PC-9 (cell line): Measurements from ENCODE around the gene CPD. TPM values are rescaled to one million over a fixed set of nuclear protein-coding genes. Genes with fewer than 3 reads are reported as not detected.

Experiments
- BruUV-seq: library from RNA; stranded (reverse); fragments of 400-500 nt; replicated peaks from 2 replicates; lab custom pipeline; 2021; lab: Mats Ljungman, UMichigan
- CTCF ChIA-PET: fragments of 300-600 bp; sonication (Branson Sonifier 250); formaldehyde crosslinking; loops from one replicate; lab custom pipeline; 2022; ENCODE audit warnings: antibody characterized with exemption; lab: Charles Lee
- POLR2A ChIA-PET: fragments of 300-600 bp; sonication (Branson Sonifier 250); formaldehyde crosslinking; loops from one replicate; lab custom pipeline; 2022; ENCODE audit warnings: antibody characterized with exemption; ENCODE audit not compliant: unreplicated experiment; lab: Charles Lee
- DNase-seq, 2 experiments: peaks; one replicate each; pipeline versions ENCODE4 v3.0.0 to v3.0.0-alpha.2; 2015 to 2022; ENCODE audit warnings: mixed read lengths in 1 of 2
- H2AFZ ChIP-seq: fragments of 200-600 bp; sonication (generic); 2 replicates; pipeline ENCODE4 v1.8.1; 2017; ENCODE audit warnings: antibody characterized with exemption
- H3F3A ChIP-seq: fragments of 200-600 bp; sonication (generic); 2 replicates; pipeline ENCODE4 v1.8.1; 2017; ENCODE audit warnings: antibody characterized with exemption, mild to moderate bottlenecking, low read depth; ENCODE audit not compliant: insufficient read depth
- H3K27ac ChIP-seq: fragments of 200-600 bp; sonication (generic); 2 replicates; pipeline ENCODE4 v1.6.1; 2016; ENCODE audit warnings: mixed run types
- H3K27me3 ChIP-seq: fragments of 200-600 bp; sonication (generic); 2 replicates; pipeline ENCODE4 v1.6.1; 2016; ENCODE audit warnings: low read depth, mixed run types; ENCODE audit not compliant: insufficient read depth
- H3K36me3 ChIP-seq: fragments of 200-600 bp; sonication (generic); 2 replicates; pipeline ENCODE4 v1.6.1; 2016; ENCODE audit warnings: low read depth, mixed run types
- H3K4me1 ChIP-seq: fragments of 200-600 bp; sonication (generic); replicated peaks from 2 replicates; pipeline ENCODE4 v1.6.1; 2016; ENCODE audit warnings: mixed run types; ENCODE audit not compliant: insufficient read depth
- H3K4me2 ChIP-seq: fragments of 200-600 bp; sonication (generic); 2 replicates; pipeline ENCODE4 v1.6.1; 2017; ENCODE audit warnings: mixed run types
- H3K4me3 ChIP-seq: fragments of 200-600 bp; sonication (generic); 2 replicates; pipeline ENCODE4 v1.6.1; 2016; ENCODE audit warnings: mixed run types
- H3K79me2 ChIP-seq: fragments of 200-600 bp; sonication (generic); 2 replicates; pipeline ENCODE4 v1.6.1; 2017; ENCODE audit warnings: low read depth, mixed run types
- H3K9me2 ChIP-seq: fragments of 200-600 bp; sonication (generic); 2 replicates; pipeline ENCODE4 v1.8.1; 2017; ENCODE audit warnings: mild to moderate bottlenecking; ENCODE audit not compliant: insufficient read depth
- H3K9me3 ChIP-seq: fragments of 200-600 bp; sonication (generic); 2 replicates; pipeline ENCODE4 v1.8.1; 2016; ENCODE audit warnings: low read depth; ENCODE audit not compliant: insufficient read depth
- H4K20me1 ChIP-seq: fragments of 200-600 bp; sonication (generic); 2 replicates; pipeline ENCODE4 v1.8.1; 2017; ENCODE audit not compliant: insufficient read depth
- EZH2 ChIP-seq: fragments of 200-600 bp; sonication (generic); IDR thresholded peaks from 2 replicates; pipeline ENCODE4 v1.8.0; 2017; ENCODE audit warnings: antibody characterized with exemption, low read depth
- intact Hi-C: fragments of 100-400 bp; cut with micrococcal nuclease; formaldehyde crosslinking; loops from one replicate; pipeline ENCODE4 v1.10.0; 2022; ENCODE audit not compliant: unreplicated experiment
- total RNA-seq: library from RNA; stranded (reverse); gene quantifications from 2 replicates; pipeline ENCODE4 v1.2.3, GENCODE V29; 2021
- TF ChIP-seq, protein P1 (sequence below): fragments of 200-600 bp; sonication (generic); conservative IDR thresholded peaks from 2 replicates; pipeline ENCODE4 v1.6.1; 2017; ENCODE audit warnings: mixed run types, antibody characterized with exemption, mild to moderate bottlenecking, moderate library complexity

CPD gene
- total RNA-seq, 1 experiment from 2014 or later: 55.0 TPM

DNA sequence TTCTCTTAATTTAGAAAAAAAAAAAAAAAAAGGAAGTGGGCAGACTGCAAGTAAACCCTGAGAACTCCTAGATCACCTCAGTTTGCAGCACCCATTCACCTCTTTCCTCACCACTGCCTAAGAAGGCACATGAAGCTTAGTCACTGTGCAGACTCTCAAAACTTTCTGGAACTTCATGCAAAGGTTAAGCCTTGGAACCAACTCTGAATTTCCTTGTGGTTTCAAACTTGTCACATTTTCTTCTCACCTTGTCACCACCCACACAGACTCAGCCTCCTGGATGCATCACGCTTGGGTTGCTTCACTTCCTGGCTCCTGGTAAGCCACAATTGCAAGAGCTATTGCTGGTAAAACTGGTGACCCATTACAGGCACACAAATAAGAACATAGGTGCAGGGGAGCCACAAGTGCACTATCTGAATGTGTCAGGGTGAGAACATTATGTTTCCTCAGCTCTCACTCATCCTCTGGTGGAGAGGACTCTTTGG is 15.0 kb upstream of the CPD start:
- TF ChIP-seq EZH2: no peak
- TF ChIP-seq, protein P1, sequence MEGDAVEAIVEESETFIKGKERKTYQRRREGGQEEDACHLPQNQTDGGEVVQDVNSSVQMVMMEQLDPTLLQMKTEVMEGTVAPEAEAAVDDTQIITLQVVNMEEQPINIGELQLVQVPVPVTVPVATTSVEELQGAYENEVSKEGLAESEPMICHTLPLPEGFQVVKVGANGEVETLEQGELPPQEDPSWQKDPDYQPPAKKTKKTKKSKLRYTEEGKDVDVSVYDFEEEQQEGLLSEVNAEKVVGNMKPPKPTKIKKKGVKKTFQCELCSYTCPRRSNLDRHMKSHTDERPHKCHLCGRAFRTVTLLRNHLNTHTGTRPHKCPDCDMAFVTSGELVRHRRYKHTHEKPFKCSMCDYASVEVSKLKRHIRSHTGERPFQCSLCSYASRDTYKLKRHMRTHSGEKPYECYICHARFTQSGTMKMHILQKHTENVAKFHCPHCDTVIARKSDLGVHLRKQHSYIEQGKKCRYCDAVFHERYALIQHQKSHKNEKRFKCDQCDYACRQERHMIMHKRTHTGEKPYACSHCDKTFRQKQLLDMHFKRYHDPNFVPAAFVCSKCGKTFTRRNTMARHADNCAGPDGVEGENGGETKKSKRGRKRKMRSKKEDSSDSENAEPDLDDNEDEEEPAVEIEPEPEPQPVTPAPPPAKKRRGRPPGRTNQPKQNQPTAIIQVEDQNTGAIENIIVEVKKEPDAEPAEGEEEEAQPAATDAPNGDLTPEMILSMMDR: no peak
- Histone ChIP-seq H3K4me3 (no peak overlapping the region), H3K79me2 (no peaks in the 10 kb centered on the region), H3K9me2 (no peaks in the 10 kb centered on the region), H3F3A (peaks cover 48% of the 10 kb centered on the region), H3K36me3 (0 out of 2 replicates have a peak, but pooled peaks cover 4% of the 10 kb centered on the region), H3K27ac (peak overlapping the region; percentile 96), H3K27me3 (no peaks in the 10 kb centered on the region), H2AFZ (no peak overlapping the region), H4K20me1 (no peaks in the 10 kb centered on the region), H3K4me1 (peaks cover 36% of the 10 kb centered on the region), H3K9me3 (peaks cover 14% of the 10 kb centered on the region), H3K4me2 (peak overlapping the region; percentile 56)
- ChIA-PET CTCF (interaction anchor here (0.6 to 0.7 kb wide), 5 partner anchors 16 to 441 kb away, joined by 3 to 10 read pairs (median 3); no protein-coding TSS in a partner anchor), POLR2A (interaction anchor here (0.7 kb wide), 1 partner anchor 18 kb away, joined by 3 read pairs; no protein-coding TSS in a partner anchor)
- intact Hi-C loops: no loop called here
- peak; percentile 54 to 98 for DNase-seq
- no TSS peak for BruUV-seq

GRCh38 chr17:30366536-30366935 is 12.2 kb upstream of the CPD start:
- no peak overlapping the region for H3K27ac ChIP-seq
- DNase-seq: no peak
- no peaks in the 10 kb centered on the region for H3K27me3 ChIP-seq
- no peaks in the 10 kb centered on the region for H3K36me3 ChIP-seq
- no peaks in the 10 kb centered on the region for H3K9me2 ChIP-seq
- POLR2A ChIA-PET: no interaction called here
- no peaks in the 10 kb centered on the region for H3K79me2 ChIP-seq
- TF ChIP-seq, protein P1: no peak
- no peak for TF ChIP-seq EZH2
- H3F3A ChIP-seq: peaks cover 70% of the 10 kb centered on the region
- peaks cover 6% of the 10 kb centered on the region for H3K9me3 ChIP-seq
- H2AFZ ChIP-seq: no peak overlapping the region
- CTCF ChIA-PET: interaction anchor here (0.5 kb wide), 1 partner anchor 481 kb away, joined by 3 read pairs; no protein-coding TSS in a partner anchor
- no TSS peak for BruUV-seq
- no peak overlapping the region for H3K4me2 ChIP-seq
- H4K20me1 ChIP-seq: no peaks in the 10 kb centered on the region
- no peak overlapping the region for H3K4me3 ChIP-seq
- H3K4me1 ChIP-seq: peaks cover 64% of the 10 kb centered on the region
- intact Hi-C loops: no loop called here

- Histone ChIP-seq H3K9me2 (no peaks in the 10 kb centered on the region), H3K4me3 (no peak overlapping the region), H3K36me3 (no peaks in the 10 kb centered on the region), H3K27ac (peak overlapping the region; percentile 93), H4K20me1 (no peaks in the 10 kb centered on the region), H3K9me3 (no peaks in the 10 kb centered on the region), H3K27me3 (no peaks in the 10 kb centered on the region), H3K4me2 (peak overlapping the region; percentile 52), H3F3A (peaks cover 66% of the 10 kb centered on the region), H3K4me1 (peaks cover 61% of the 10 kb centered on the region), H3K79me2 (no peaks in the 10 kb centered on the region), H2AFZ (no peak overlapping the region)
- TF ChIP-seq EZH2: no peak
- TF ChIP-seq, protein P1: no peak
- BruUV-seq: no TSS peak
- ChIA-PET CTCF (no interaction called here), POLR2A (interaction anchor here (0.7 kb wide), 1 partner anchor 322 kb away, joined by 3 read pairs; no protein-coding TSS in a partner anchor)
- intact Hi-C loops: no loop called here
- DNase-seq: no peak
Measured at GRCh38 chr17:30368912-30369720, 9.6 kb upstream of the CPD start.
